ENCODE results near the gene YKT6. TPM values are rescaled to one million over a fixed set of nuclear protein-coding genes. Genes with fewer than 3 reads are reported as not detected.

YKT6 gene
- total and polyA plus RNA-seq, 4 donors, result 28.4 to 82.1 (median 55.9) TPM

GRCh38 chr7:44242091-44242490 is 41.3 kb downstream of the YKT6 start:
- peaks cover 0 to 3% (median 0%) of the 10 kb centered on the region in 4 donors for H3K9me3 ChIP-seq (ENCODE audit: control insufficient read depth in 4 of 4, insufficient read depth in 3 of 4, low read length in 3 of 4)
- DNase-seq, result no peak
- H3K27ac ChIP-seq (ENCODE audit: low read depth in 1 of 2, low read length in 1 of 2), result no peak overlapping the region
- H3K36me3 ChIP-seq (ENCODE audit: control insufficient read depth in 4 of 4, insufficient read depth in 4 of 4, low read length in 4 of 4), result no peaks in the 10 kb centered on the region
- H3K4me3 ChIP-seq, result no peak overlapping the region
- no peak for ATAC-seq (ENCODE audit: insufficient read depth, low FRiP score)
- WGBS, 2 donors, result 88 to 96% methylated on average over 9 to 10 of the region's 10 CpGs
- no peak overlapping the region for H3K9ac ChIP-seq (ENCODE audit: insufficient read depth in 1 of 2, low read length in 2 of 2)
- H3K27me3 ChIP-seq (ENCODE audit: control insufficient read depth in 3 of 3, insufficient read depth in 3 of 3, low read length in 2 of 3), result no peaks in the 10 kb centered on the region
- no peaks in the 10 kb centered on the region for H3K4me1 ChIP-seq (ENCODE audit: control insufficient read depth in 5 of 5, insufficient read depth in 5 of 5, low read length in 5 of 5)
- no peak for TF ChIP-seq CTCF (IDR thresholded peaks at IDR 0.05; ENCODE audit: control extremely low read depth, extremely low read depth)

GRCh38 chr7:44244282-44244681 is 43.5 kb downstream of the YKT6 start:
- DNase-seq, result no peak
- Histone ChIP-seq H3K4me3 (no peak overlapping the region), H3K4me1 (ENCODE audit: control insufficient read depth in 5 of 5, insufficient read depth in 5 of 5, low read length in 5 of 5) (no peaks in the 10 kb centered on the region), H3K9me3 (ENCODE audit: control insufficient read depth in 4 of 4, insufficient read depth in 3 of 4, low read length in 3 of 4) (peaks cover 0 to 3% (median 0%) of the 10 kb centered on the region in 4 donors), H3K36me3 (ENCODE audit: control insufficient read depth in 4 of 4, insufficient read depth in 4 of 4, low read length in 4 of 4) (no peaks in the 10 kb centered on the region), H3K27ac (ENCODE audit: low read depth in 1 of 2, low read length in 1 of 2) (no peak overlapping the region), H3K9ac (ENCODE audit: insufficient read depth in 1 of 2, low read length in 2 of 2) (no peak overlapping the region), H3K27me3 (ENCODE audit: control insufficient read depth in 3 of 3, insufficient read depth in 3 of 3, low read length in 2 of 3) (no peaks in the 10 kb centered on the region)
- no peak for TF ChIP-seq CTCF (IDR thresholded peaks at IDR 0.05; ENCODE audit: control extremely low read depth, extremely low read depth)
- WGBS, 2 donors, result 55 to 66% methylated on average over 8 of the region's 8 CpGs
- ATAC-seq (ENCODE audit: insufficient read depth, low FRiP score), result no peak

GRCh38 chr7:44246396-44247113 is 45.8 kb downstream of the YKT6 start:
- no peak overlapping the region for H3K4me3 ChIP-seq
- no peak overlapping the region for H3K9ac ChIP-seq (ENCODE audit: insufficient read depth in 1 of 2, low read length in 2 of 2)
- peaks cover 0 to 3% (median 0%) of the 10 kb centered on the region in 4 donors for H3K9me3 ChIP-seq (ENCODE audit: control insufficient read depth in 4 of 4, insufficient read depth in 3 of 4, low read length in 3 of 4)
- H3K27ac ChIP-seq (ENCODE audit: low read depth in 1 of 2, low read length in 1 of 2), result no peak overlapping the region
- DNase-seq (no peak), ATAC-seq (ENCODE audit: insufficient read depth, low FRiP score) (no peak)
- H3K4me1 ChIP-seq (ENCODE audit: control insufficient read depth in 5 of 5, insufficient read depth in 5 of 5, low read length in 5 of 5), result no peaks in the 10 kb centered on the region
- H3K27me3 ChIP-seq (ENCODE audit: control insufficient read depth in 3 of 3, insufficient read depth in 3 of 3, low read length in 2 of 3), result no peaks in the 10 kb centered on the region
- WGBS, 2 donors, result 94 to 96% methylated on average over 7 of the region's 7 CpGs
- no peak for TF ChIP-seq CTCF (IDR thresholded peaks at IDR 0.05; ENCODE audit: control extremely low read depth, extremely low read depth)
- H3K36me3 ChIP-seq (ENCODE audit: control insufficient read depth in 4 of 4, insufficient read depth in 4 of 4, low read length in 4 of 4), result no peaks in the 10 kb centered on the region

Measured in lung (tissue), 12 donors.